Fibroblast of peridontal ligament (primary cell): ENCODE results near the gene CRYGS.
"Not testable (repeated sequence)": the region's sequence is repeated elsewhere in the genome, so short reads cannot be mapped to it uniquely, and the experiment has no call there.

Experiments
- DNase-seq: peaks from one replicate; pipeline ENCODE4 v3.0.0-alpha.2; 2010; ENCODE audit errors: extremely low read depth

CRYGS gene

GRCh38 chr3:186519021-186519658, 25.0 kb downstream of the CRYGS start:
- no peak for DNase-seq

GRCh38 chr3:186517218-186517617, 27.0 kb downstream of the CRYGS start:
- DNase-seq, result no peak

GRCh38 chr3:186516646-186517045, 27.5 kb downstream of the CRYGS start:
- DNase-seq, result no peak

- DNase-seq, result no peak
Measured at GRCh38 chr3:186515125-186515524, 29.1 kb downstream of the CRYGS start.

- DNase-seq, result no peak
Measured at GRCh38 chr3:186514296-186515002, 29.7 kb downstream of the CRYGS start.

GRCh38 chr3:186513386-186513785, 30.8 kb downstream of the CRYGS start:
- no peak for DNase-seq

- DNase-seq, result no peak
Measured at GRCh38 chr3:186512570-186513302, 31.4 kb downstream of the CRYGS start.

- DNase-seq, result no peak
Measured at GRCh38 chr3:186511702-186512101, 32.5 kb downstream of the CRYGS start.

- no peak for DNase-seq
Measured at GRCh38 chr3:186511245-186511644, 32.9 kb downstream of the CRYGS start.

- no peak for DNase-seq
Measured at GRCh38 chr3:186510374-186511079, 33.7 kb downstream of the CRYGS start.

GRCh38 chr3:186509423-186509822, 34.8 kb downstream of the CRYGS start:
- no peak for DNase-seq

- no peak for DNase-seq
Measured at GRCh38 chr3:186506857-186507256, 37.3 kb downstream of the CRYGS start.

GRCh38 chr3:186506191-186506739, 37.9 kb downstream of the CRYGS start:
- no peak for DNase-seq

- no peak for DNase-seq
Measured at GRCh38 chr3:186502966-186503712, 41.0 kb downstream of the CRYGS start.

- DNase-seq, result no peak
Measured at GRCh38 chr3:186502138-186502948, 41.8 kb downstream of the CRYGS start.

- DNase-seq, result not testable (repeated sequence)
Measured at GRCh38 chr3:186499949-186500348, 44.2 kb downstream of the CRYGS start.

- not testable (repeated sequence) for DNase-seq
Measured at GRCh38 chr3:186498022-186498421, 46.2 kb downstream of the CRYGS start.

- no peak for DNase-seq
Measured at GRCh38 chr3:186497608-186498007, 46.6 kb downstream of the CRYGS start.

- DNase-seq, result no peak
Measured at GRCh38 chr3:186496635-186497034, 47.5 kb downstream of the CRYGS start.

GRCh38 chr3:186496016-186496415, 48.2 kb downstream of the CRYGS start:
- DNase-seq, result no peak
